Panc1 (cell line): ENCODE measurements around the gene MBD6.

Experiments
- POLR2AphosphoS5 ChIP-seq: IDR thresholded peaks from 2 replicates; pipeline ENCODE4 v1.6.1; 2012; ENCODE audit warnings: mild to moderate bottlenecking, low read depth, low read length, moderate library complexity
- SIN3A ChIP-seq: IDR thresholded peaks from 2 replicates; pipeline ENCODE4 v1.6.1; 2012; ENCODE audit warnings: low read depth, mild to moderate bottlenecking, low read length, moderate library complexity, borderline replicate concordance; ENCODE audit not compliant: insufficient read depth
- TCF7L2 ChIP-seq: IDR thresholded peaks from 2 replicates; pipeline ENCODE4 v1.6.1; 2011; ENCODE audit warnings: mild to moderate bottlenecking, low read depth, low read length, inconsistent platforms
- TF ChIP-seq, protein P1 (sequence below): fragments of 450-650 bp; IDR thresholded peaks from 2 replicates; pipeline ENCODE4 v1.5.1; 2017; ENCODE audit warnings: mild to moderate bottlenecking
- TF ChIP-seq, protein P2 (sequence below), 2 experiments: IDR thresholded peaks; 2 replicates each; pipeline ENCODE4 v1.6.1; 2011 to 2012; ENCODE audit warnings: low read depth in 2 of 2, control low read depth in 1 of 2, low read length in 1 of 2, mild to moderate bottlenecking in 1 of 2, moderate library complexity in 1 of 2; ENCODE audit not compliant: insufficient read depth in 1 of 2

DNA sequence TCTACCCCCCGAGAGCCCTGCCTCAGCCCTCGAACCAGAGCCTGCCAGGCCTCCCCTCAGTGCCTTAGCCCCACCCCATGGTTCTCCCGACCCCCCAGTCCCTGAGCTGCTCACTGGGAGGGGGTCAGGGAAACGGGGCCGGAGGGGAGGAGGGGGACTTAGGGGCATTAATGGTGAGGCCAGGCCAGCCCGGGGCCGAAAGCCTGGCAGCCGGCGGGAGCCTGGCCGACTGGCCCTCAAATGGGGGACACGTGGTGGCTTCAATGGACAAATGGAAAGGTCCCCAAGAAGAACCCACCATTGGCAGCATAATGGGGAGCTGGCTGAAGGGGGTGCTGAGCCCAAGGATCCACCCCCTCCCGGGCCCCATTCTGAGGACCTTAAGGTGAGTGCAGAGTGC, 5.6 kb downstream of the MBD6 start:
- TF ChIP-seq, protein P1, sequence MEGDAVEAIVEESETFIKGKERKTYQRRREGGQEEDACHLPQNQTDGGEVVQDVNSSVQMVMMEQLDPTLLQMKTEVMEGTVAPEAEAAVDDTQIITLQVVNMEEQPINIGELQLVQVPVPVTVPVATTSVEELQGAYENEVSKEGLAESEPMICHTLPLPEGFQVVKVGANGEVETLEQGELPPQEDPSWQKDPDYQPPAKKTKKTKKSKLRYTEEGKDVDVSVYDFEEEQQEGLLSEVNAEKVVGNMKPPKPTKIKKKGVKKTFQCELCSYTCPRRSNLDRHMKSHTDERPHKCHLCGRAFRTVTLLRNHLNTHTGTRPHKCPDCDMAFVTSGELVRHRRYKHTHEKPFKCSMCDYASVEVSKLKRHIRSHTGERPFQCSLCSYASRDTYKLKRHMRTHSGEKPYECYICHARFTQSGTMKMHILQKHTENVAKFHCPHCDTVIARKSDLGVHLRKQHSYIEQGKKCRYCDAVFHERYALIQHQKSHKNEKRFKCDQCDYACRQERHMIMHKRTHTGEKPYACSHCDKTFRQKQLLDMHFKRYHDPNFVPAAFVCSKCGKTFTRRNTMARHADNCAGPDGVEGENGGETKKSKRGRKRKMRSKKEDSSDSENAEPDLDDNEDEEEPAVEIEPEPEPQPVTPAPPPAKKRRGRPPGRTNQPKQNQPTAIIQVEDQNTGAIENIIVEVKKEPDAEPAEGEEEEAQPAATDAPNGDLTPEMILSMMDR: no peak
- TF ChIP-seq POLR2AphosphoS5 (no peak), TCF7L2 (no peak), SIN3A (no peak)
- TF ChIP-seq, protein P2, sequence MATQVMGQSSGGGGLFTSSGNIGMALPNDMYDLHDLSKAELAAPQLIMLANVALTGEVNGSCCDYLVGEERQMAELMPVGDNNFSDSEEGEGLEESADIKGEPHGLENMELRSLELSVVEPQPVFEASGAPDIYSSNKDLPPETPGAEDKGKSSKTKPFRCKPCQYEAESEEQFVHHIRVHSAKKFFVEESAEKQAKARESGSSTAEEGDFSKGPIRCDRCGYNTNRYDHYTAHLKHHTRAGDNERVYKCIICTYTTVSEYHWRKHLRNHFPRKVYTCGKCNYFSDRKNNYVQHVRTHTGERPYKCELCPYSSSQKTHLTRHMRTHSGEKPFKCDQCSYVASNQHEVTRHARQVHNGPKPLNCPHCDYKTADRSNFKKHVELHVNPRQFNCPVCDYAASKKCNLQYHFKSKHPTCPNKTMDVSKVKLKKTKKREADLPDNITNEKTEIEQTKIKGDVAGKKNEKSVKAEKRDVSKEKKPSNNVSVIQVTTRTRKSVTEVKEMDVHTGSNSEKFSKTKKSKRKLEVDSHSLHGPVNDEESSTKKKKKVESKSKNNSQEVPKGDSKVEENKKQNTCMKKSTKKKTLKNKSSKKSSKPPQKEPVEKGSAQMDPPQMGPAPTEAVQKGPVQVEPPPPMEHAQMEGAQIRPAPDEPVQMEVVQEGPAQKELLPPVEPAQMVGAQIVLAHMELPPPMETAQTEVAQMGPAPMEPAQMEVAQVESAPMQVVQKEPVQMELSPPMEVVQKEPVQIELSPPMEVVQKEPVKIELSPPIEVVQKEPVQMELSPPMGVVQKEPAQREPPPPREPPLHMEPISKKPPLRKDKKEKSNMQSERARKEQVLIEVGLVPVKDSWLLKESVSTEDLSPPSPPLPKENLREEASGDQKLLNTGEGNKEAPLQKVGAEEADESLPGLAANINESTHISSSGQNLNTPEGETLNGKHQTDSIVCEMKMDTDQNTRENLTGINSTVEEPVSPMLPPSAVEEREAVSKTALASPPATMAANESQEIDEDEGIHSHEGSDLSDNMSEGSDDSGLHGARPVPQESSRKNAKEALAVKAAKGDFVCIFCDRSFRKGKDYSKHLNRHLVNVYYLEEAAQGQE (IDR thresholded peaks at IDR 0.05; ENCODE audit: insufficient read depth in 1 of 2, low read depth in 2 of 2, low read length in 1 of 2): no peak
